Heart left ventricle (tissue), 16 donors: ENCODE measurements around the gene LY9. TPM values are rescaled to one million over a fixed set of nuclear protein-coding genes. Genes with fewer than 3 reads are reported as not detected.

ENCODE experiments used
- ATAC-seq, 4 donors: fragments of 200-7000 bp; cut with Tn5 transposase; one replicate each; pipeline ENCODE4 v1.9.1; 2020 to 2022; ENCODE audit warnings: moderate library complexity in 4 of 4, mild to moderate bottlenecking in 3 of 4, moderate number of reproducible peaks in 1 of 4
- DNase-seq, 5 donors: peaks; one replicate each; pipeline ENCODE4 v3.0.0-alpha.2; 2020
- H3K27ac ChIP-seq, 12 donors: fragments of 200-600 bp; sonication (generic) in 4 of 12; one replicate each; pipeline versions ENCODE4 v1.5.0 to v1.8.0; 2016 to 2022; ENCODE audit warnings: mild to moderate bottlenecking in 2 of 12
- H3K27me3 ChIP-seq, 9 donors: fragments of 200-600 bp; sonication (generic) in 2 of 9; one replicate each; pipeline versions ENCODE4 v1.5.1 to v1.8.0; 2016 to 2022; ENCODE audit warnings: mild to moderate bottlenecking in 3 of 9
- H3K36me3 ChIP-seq, 9 donors: fragments of 200-600 bp; sonication (generic) in 2 of 9; one replicate each; pipeline versions ENCODE4 v1.5.0 to v1.8.0; 2018 to 2022; ENCODE audit warnings: mild to moderate bottlenecking in 2 of 9
- H3K4me1 ChIP-seq, 12 donors: fragments of 200-600 bp; sonication (generic) in 4 of 12; one replicate each; pipeline versions ENCODE4 v1.5.0 to v1.8.0; 2016 to 2022; ENCODE audit warnings: mild to moderate bottlenecking in 3 of 12
- H3K4me3 ChIP-seq, 12 donors: fragments of 200-600 bp; sonication (generic) in 4 of 12; one replicate each; pipeline versions ENCODE4 v1.5.0 to v1.8.0; 2017 to 2022; ENCODE audit warnings: mild to moderate bottlenecking in 9 of 12, moderate library complexity in 4 of 12
- H3K9me3 ChIP-seq, 12 donors: fragments of 200-600 bp; sonication (generic) in 4 of 12; one replicate each; pipeline versions ENCODE4 v1.5.0 to v1.8.0; 2016 to 2022; ENCODE audit warnings: mild to moderate bottlenecking in 1 of 12
- CTCF ChIP-seq, 12 donors: fragments of 200-600 bp; sonication (generic) in 4 of 12; IDR thresholded peaks; one replicate each; pipeline versions ENCODE4 v1.5.0 to v1.8.0; 2018 to 2022; ENCODE audit warnings: antibody characterized with exemption in 12 of 12, mild to moderate bottlenecking in 5 of 12
- POLR2A ChIP-seq, 2 donors: fragments of 450-650 bp; IDR thresholded peaks; one replicate each; pipeline ENCODE4 v1.6.1; 2017; ENCODE audit warnings: antibody characterized with exemption in 2 of 2, mild to moderate bottlenecking in 2 of 2, moderate library complexity in 2 of 2
- WGBS, 4 donors: extraction: QIAGEN DNeasy Blood & Tissue Kit in 2 of 4; methylation state at CpG; one replicate each; pipeline versions ENCODE4 v1.1.5 to v1.1.7; 2013 to 2018; 5-methylcytosine and 5-hydroxymethylcytosine counted together
- intact Hi-C, 10 donors: fragments of 100-400 bp; cut with DNase I; formaldehyde crosslinking; loops; one replicate each; pipeline versions ENCODE4 v1.11.1 to v1.14.2; 2022
- polyA plus RNA-seq, 2 donors: library from polyadenylated mRNA; stranded (reverse); fragments of 200-250 nt; gene quantifications; one replicate each; pipeline ENCODE4 v1.2.3, GENCODE V29; 2013
- total RNA-seq, 9 donors: library from RNA; depleted of rRNA in 2 of 9; stranded (reverse); fragments of >200 nt in 2 of 9; fragmentation: NEBNext Ultra II Directional in 3 of 9; extraction: Animal tissue kit (Norgen Biotek cat#: 25700) in 3 of 9; gene quantifications; one replicate each; pipeline versions ENCODE4 v1.1.0 to v1.2.4, GENCODE V29; 2016 to 2023
- donor health status: ischemic (EF 13 %, LVEDD 7.1; RV severe dilation, severe dysfunction).
- donor health status: healthy with polysubstance abuse.
- donor health status: DM: no; HTN: yes; CAD: no.
- donor health status: DM: no; HTN: no; CAD: no.
- donor health status: ischemic (EF 25% LVEDD 6.9; RV normal size, moderate dysfunction).
- donor health status: ischemic (EF 25% LVEDD 5.7; RV mildly dilated, moderate dysfunction).
- donor health status: healthy.
- donor health status: DM: yes; HTN: yes; CAD: no.
- donor health status: ischemic (EF 35%, LVEDD 5.7; RV mildly dilated, moderate dysfunction).
- donor health status: nonischemic (EF 11% LVEDD 7.7; RV severe dilation, severe dysfunction).
- donor health status: DM: yes; HTN: yes; CAD: no.
- donor health status: PGD.
- donor health status: ischemic (EF 29% LVEDD 5.4; RV normal size, mild dysfunction).
- donor health status: nonischemic (EF 23%, LVEDD 6.1; RV moderate dilation, normal function).

Gene LY9
- total and polyA plus RNA-seq, 11 donors: 0.06 to 2.5 (median 0.33) TPM; not detected in 5

GRCh38 chr1:160789051-160789701 lies 6.8 kb upstream of the LY9 start:
- H3K4me3 ChIP-seq: no peak overlapping the region
- H3K4me1 ChIP-seq: no peaks in the 10 kb centered on the region
- no peaks in the 10 kb centered on the region for H3K27me3 ChIP-seq
- no peak for DNase-seq
- no peak for ATAC-seq
- 85 to 90% (median 86%) methylated on average over 11 of the region's 11 CpGs for WGBS, 4 donors
- H3K27ac ChIP-seq: no peak overlapping the region
- intact Hi-C loops: no loop called here
- no peaks in the 10 kb centered on the region for H3K36me3 ChIP-seq
- no peak for TF ChIP-seq POLR2A (IDR thresholded peaks at IDR 0.05)
- no peak for TF ChIP-seq CTCF (IDR thresholded peaks at IDR 0.05)
- no peaks in the 10 kb centered on the region for H3K9me3 ChIP-seq

GRCh38 chr1:160789702-160790611 lies 6.0 kb upstream of the LY9 start:
- Histone ChIP-seq H3K27ac (peak overlapping the region in 1 of 12 donors; percentile 8), H3K27me3 (no peaks in the 10 kb centered on the region), H3K4me3 (no peak overlapping the region), H3K4me1 (no peaks in the 10 kb centered on the region), H3K36me3 (no peaks in the 10 kb centered on the region), H3K9me3 (peaks cover 0 to 2% (median 0%) of the 10 kb centered on the region in 12 donors)
- DNase-seq: no peak
- WGBS, 4 donors: 85 to 88% (median 87%) methylated on average over 13 of the region's 13 CpGs
- peak in 1 of 4 donors; percentile 22 for ATAC-seq
- intact Hi-C loops: no loop called here
- TF ChIP-seq CTCF (IDR thresholded peaks at IDR 0.05): no peak
- TF ChIP-seq POLR2A (IDR thresholded peaks at IDR 0.05): no peak

- Histone ChIP-seq H3K4me1 (no peaks in the 10 kb centered on the region), H3K4me3 (no peak overlapping the region), H3K27me3 (no peaks in the 10 kb centered on the region), H3K36me3 (no peaks in the 10 kb centered on the region), H3K27ac (no peak overlapping the region), H3K9me3 (peaks cover 0 to 4% (median 0%) of the 10 kb centered on the region in 12 donors)
- intact Hi-C loops: no loop called here
- WGBS, 4 donors: 28 to 40% (median 33%) methylated on average over 3 of the region's 3 CpGs
- TF ChIP-seq POLR2A (IDR thresholded peaks at IDR 0.05) (no peak), CTCF (IDR thresholded peaks at IDR 0.05) (no peak)
- no peak for ATAC-seq
- DNase-seq: no peak
These were observed 1.6 kb upstream of the LY9 start for GRCh38 chr1:160794376-160794775.

- no peaks in the 10 kb centered on the region for H3K27me3 ChIP-seq
- WGBS, 4 donors: 67 to 80% (median 74%) methylated on average over 3 of the region's 3 CpGs
- TF ChIP-seq CTCF (IDR thresholded peaks at IDR 0.05) (no peak), POLR2A (IDR thresholded peaks at IDR 0.05) (no peak)
- peak overlapping the region in 1 of 12 donors; percentile 60 for H3K27ac ChIP-seq
- H3K4me1 ChIP-seq: peaks cover 0 to 9% (median 0%) of the 10 kb centered on the region in 12 donors
- H3K4me3 ChIP-seq: peak overlapping the region in 1 of 12 donors; percentile 49
- no peaks in the 10 kb centered on the region for H3K36me3 ChIP-seq
- ATAC-seq (no peak), DNase-seq (no peak)
- H3K9me3 ChIP-seq: peaks cover 0 to 4% (median 0%) of the 10 kb centered on the region in 12 donors
- intact Hi-C loops: no loop called here
These were observed 1.3 kb downstream of the LY9 start for GRCh38 chr1:160797271-160797709.
